ENCODE data around the gene TECRL.

Gene TECRL

GRCh38 chr4:64407000-64407399 is 2.2 kb downstream of the TECRL start:
- no peaks in the 10 kb centered on the region for H4K20me1 ChIP-seq (ENCODE audit: insufficient read depth, low read length)
- no peak overlapping the region for H3K9ac ChIP-seq (ENCODE audit: low read length)
- H3K36me3 ChIP-seq (replicated peaks; ENCODE audit: low read depth, low read length), result no peaks in the 10 kb centered on the region
- no peaks in the 10 kb centered on the region for H3K27me3 ChIP-seq (ENCODE audit: low read depth, low read length)
- H3K4me3 ChIP-seq (ENCODE audit: low read length), result no peak overlapping the region
- no peak overlapping the region for H3K27ac ChIP-seq (ENCODE audit: low read length)
- TF ChIP-seq EZH2phosphoT487 (IDR thresholded peaks at IDR 0.05; ENCODE audit: low read depth), result no peak
- no peak for TF ChIP-seq CTCF (IDR thresholded peaks at IDR 0.05; ENCODE audit: low read depth, low read length)
- H2AFZ ChIP-seq (ENCODE audit: low read depth, low read length), result no peak overlapping the region
- no peak overlapping the region for H3K4me2 ChIP-seq (ENCODE audit: low read length)
- H3K9me3 ChIP-seq (ENCODE audit: insufficient read depth, low read length), result no peaks in the 10 kb centered on the region
- no peaks in the 10 kb centered on the region for H3K4me1 ChIP-seq (ENCODE audit: low read length)
- H3K79me2 ChIP-seq (ENCODE audit: low read length), result no peaks in the 10 kb centered on the region

GRCh38 chr4:64405761-64406160 is 3.5 kb downstream of the TECRL start:
- Histone ChIP-seq H3K79me2 (ENCODE audit: low read length) (no peaks in the 10 kb centered on the region), H2AFZ (ENCODE audit: low read depth, low read length) (no peak overlapping the region), H3K4me3 (ENCODE audit: low read length) (no peak overlapping the region), H3K4me2 (ENCODE audit: low read length) (no peak overlapping the region), H3K9me3 (ENCODE audit: insufficient read depth, low read length) (no peaks in the 10 kb centered on the region), H3K9ac (ENCODE audit: low read length) (no peak overlapping the region), H3K4me1 (ENCODE audit: low read length) (no peaks in the 10 kb centered on the region), H3K27me3 (ENCODE audit: low read depth, low read length) (no peaks in the 10 kb centered on the region), H3K36me3 (replicated peaks; ENCODE audit: low read depth, low read length) (no peaks in the 10 kb centered on the region), H4K20me1 (ENCODE audit: insufficient read depth, low read length) (no peaks in the 10 kb centered on the region), H3K27ac (ENCODE audit: low read length) (no peak overlapping the region)
- TF ChIP-seq CTCF (IDR thresholded peaks at IDR 0.05; ENCODE audit: low read depth, low read length), result no peak
- no peak for TF ChIP-seq EZH2phosphoT487 (IDR thresholded peaks at IDR 0.05; ENCODE audit: low read depth)

- H3K9ac ChIP-seq (ENCODE audit: low read length), result no peak overlapping the region
- no peak overlapping the region for H3K4me3 ChIP-seq (ENCODE audit: low read length)
- TF ChIP-seq CTCF (IDR thresholded peaks at IDR 0.05; ENCODE audit: low read depth, low read length), result no peak
- no peak for TF ChIP-seq EZH2phosphoT487 (IDR thresholded peaks at IDR 0.05; ENCODE audit: low read depth)
- no peaks in the 10 kb centered on the region for H3K36me3 ChIP-seq (replicated peaks; ENCODE audit: low read depth, low read length)
- no peak overlapping the region for H2AFZ ChIP-seq (ENCODE audit: low read depth, low read length)
- no peaks in the 10 kb centered on the region for H3K27me3 ChIP-seq (ENCODE audit: low read depth, low read length)
- no peak overlapping the region for H3K27ac ChIP-seq (ENCODE audit: low read length)
- no peak overlapping the region for H3K4me2 ChIP-seq (ENCODE audit: low read length)
- H3K4me1 ChIP-seq (ENCODE audit: low read length), result no peaks in the 10 kb centered on the region
- H3K79me2 ChIP-seq (ENCODE audit: low read length), result no peaks in the 10 kb centered on the region
- H3K9me3 ChIP-seq (ENCODE audit: insufficient read depth, low read length), result no peaks in the 10 kb centered on the region
- H4K20me1 ChIP-seq (ENCODE audit: insufficient read depth, low read length), result no peaks in the 10 kb centered on the region
Observed at GRCh38 chr4:64402684-64403083, 6.6 kb downstream of the TECRL start.

GRCh38 chr4:64399313-64400109 is 9.7 kb downstream of the TECRL start:
- Histone ChIP-seq H3K79me2 (ENCODE audit: low read length) (no peaks in the 10 kb centered on the region), H3K27me3 (ENCODE audit: low read depth, low read length) (no peaks in the 10 kb centered on the region), H3K27ac (ENCODE audit: low read length) (no peak overlapping the region), H3K9ac (ENCODE audit: low read length) (no peak overlapping the region), H4K20me1 (ENCODE audit: insufficient read depth, low read length) (no peaks in the 10 kb centered on the region), H3K4me1 (ENCODE audit: low read length) (no peaks in the 10 kb centered on the region), H3K36me3 (replicated peaks; ENCODE audit: low read depth, low read length) (no peaks in the 10 kb centered on the region), H2AFZ (ENCODE audit: low read depth, low read length) (no peak overlapping the region), H3K9me3 (ENCODE audit: insufficient read depth, low read length) (no peaks in the 10 kb centered on the region), H3K4me2 (ENCODE audit: low read length) (no peak overlapping the region), H3K4me3 (ENCODE audit: low read length) (no peak overlapping the region)
- TF ChIP-seq EZH2phosphoT487 (IDR thresholded peaks at IDR 0.05; ENCODE audit: low read depth) (no peak), CTCF (IDR thresholded peaks at IDR 0.05; ENCODE audit: low read depth, low read length) (no peak)
